Endothelial cell (in vitro differentiated cells): Measurements from ENCODE around the gene THSD7A. TPM values are rescaled to one million over a fixed set of nuclear protein-coding genes. Genes with fewer than 3 reads are reported as not detected.

Experiments used
- DNase-seq: peaks from one replicate; pipeline ENCODE4 v3.0.0; 2021; ENCODE audit warnings: low spot score
- H3K27ac Mint-ChIP-seq: one replicate; pipeline ENCODE4 v1.8.0; 2021; ENCODE audit warnings: mixed read lengths, inconsistent platforms; ENCODE audit not compliant: unreplicated experiment
- H3K27me3 Mint-ChIP-seq: one replicate; pipeline ENCODE4 v1.8.0; 2021; ENCODE audit warnings: mild to moderate bottlenecking, moderate library complexity, mixed read lengths, inconsistent platforms; ENCODE audit not compliant: unreplicated experiment
- H3K36me3 Mint-ChIP-seq: one replicate; pipeline ENCODE4 v1.8.0; 2021; ENCODE audit warnings: mild to moderate bottlenecking, low read depth, mixed read lengths, inconsistent platforms; ENCODE audit not compliant: unreplicated experiment
- H3K4me1 Mint-ChIP-seq: one replicate; pipeline ENCODE4 v1.8.0; 2021; ENCODE audit warnings: mild to moderate bottlenecking, mixed read lengths, inconsistent platforms; ENCODE audit not compliant: unreplicated experiment
- H3K4me3 Mint-ChIP-seq: one replicate; pipeline ENCODE4 v1.8.0; 2021; ENCODE audit warnings: mild to moderate bottlenecking, mixed read lengths, inconsistent platforms; ENCODE audit not compliant: unreplicated experiment
- H3K9me3 Mint-ChIP-seq: one replicate; pipeline ENCODE4 v1.8.0; 2021; ENCODE audit warnings: mixed read lengths, inconsistent platforms; ENCODE audit not compliant: unreplicated experiment
- CTCF ChIP-seq: fragments of 200-600 bp; sonication (generic); IDR thresholded peaks from one replicate; pipeline ENCODE4 v1.5.0; 2021; ENCODE audit warnings: antibody characterized with exemption; ENCODE audit not compliant: unreplicated experiment
- total RNA-seq: library from RNA; stranded (reverse); fragmentation: NEBNext Ultra II Directional; extraction: Animal tissue kit (Norgen Biotek cat#: 25700); gene quantifications from one replicate; pipeline ENCODE4 v1.2.1, GENCODE V29; 2021; ENCODE audit not compliant: unreplicated experiment

THSD7A gene
- total RNA-seq, 1 donor from 2014 or later: 28.7 TPM

GRCh38 chr7:11743016-11743415 lies 89.0 kb downstream of the THSD7A start:
- Mint-ChIP-seq H3K9me3 (no peaks in the 10 kb centered on the region), H3K27me3 (no peaks in the 10 kb centered on the region), H3K27ac (no peak overlapping the region), H3K4me1 (peaks cover 9% of the 10 kb centered on the region), H3K36me3 (no peaks in the 10 kb centered on the region), H3K4me3 (no peak overlapping the region)
- DNase-seq: no peak
- no peak for TF ChIP-seq CTCF

GRCh38 chr7:11742496-11742895 lies 89.5 kb downstream of the THSD7A start:
- DNase-seq: no peak

GRCh38 chr7:11737723-11738122 lies 94.3 kb downstream of the THSD7A start:
- H3K9me3 Mint-ChIP-seq: no peaks in the 10 kb centered on the region
- peaks cover 14% of the 10 kb centered on the region for H3K4me1 Mint-ChIP-seq
- H3K4me3 Mint-ChIP-seq: no peak overlapping the region
- H3K27ac Mint-ChIP-seq: no peak overlapping the region
- H3K36me3 Mint-ChIP-seq: no peaks in the 10 kb centered on the region
- no peaks in the 10 kb centered on the region for H3K27me3 Mint-ChIP-seq
- no peak for DNase-seq
- no peak for TF ChIP-seq CTCF

More at GRCh38 chr7:11742496-11742895, 89.5 kb downstream of the THSD7A start:
- Mint-ChIP-seq H3K27ac (no peak overlapping the region), H3K9me3 (no peaks in the 10 kb centered on the region), H3K4me1 (peaks cover 4% of the 10 kb centered on the region), H3K36me3 (no peaks in the 10 kb centered on the region), H3K4me3 (no peak overlapping the region), H3K27me3 (no peaks in the 10 kb centered on the region)
- TF ChIP-seq CTCF: no peak

- Mint-ChIP-seq H3K27me3 (no peaks in the 10 kb centered on the region), H3K4me3 (no peak overlapping the region), H3K4me1 (peaks cover 11% of the 10 kb centered on the region), H3K9me3 (no peaks in the 10 kb centered on the region), H3K27ac (no peak overlapping the region), H3K36me3 (no peaks in the 10 kb centered on the region)
- no peak for DNase-seq
- TF ChIP-seq CTCF: no peak
Observed at GRCh38 chr7:11732207-11732606, 99.8 kb downstream of the THSD7A start.

GRCh38 chr7:11730725-11731124 lies 101.3 kb downstream of the THSD7A start:
- no peaks in the 10 kb centered on the region for H3K36me3 Mint-ChIP-seq
- no peaks in the 10 kb centered on the region for H3K9me3 Mint-ChIP-seq
- H3K27ac Mint-ChIP-seq: no peak overlapping the region
- TF ChIP-seq CTCF: no peak
- DNase-seq: no peak
- peaks cover 11% of the 10 kb centered on the region for H3K4me1 Mint-ChIP-seq
- no peak overlapping the region for H3K4me3 Mint-ChIP-seq
- H3K27me3 Mint-ChIP-seq: no peaks in the 10 kb centered on the region
